Ishikawa (cell line): Measurements from ENCODE around the gene AK9.

ENCODE experiments used
- CEBPB ChIP-seq: IDR thresholded peaks from 2 replicates; pipeline ENCODE4 v1.6.1; 2012
- EP300 ChIP-seq: IDR thresholded peaks from 2 replicates; pipeline ENCODE4 v1.6.1; 2012; ENCODE audit warnings: borderline replicate concordance
- FOXM1 ChIP-seq: IDR thresholded peaks from 2 replicates; pipeline ENCODE4 v1.6.1; 2012; ENCODE audit warnings: low read depth, borderline replicate concordance
- NFIC ChIP-seq: IDR thresholded peaks from 2 replicates; pipeline ENCODE4 v1.6.1; 2012
- TAF1 ChIP-seq: IDR thresholded peaks from 2 replicates; pipeline ENCODE4 v1.6.1; 2012; ENCODE audit warnings: low read depth, mild to moderate bottlenecking
- TEAD4 ChIP-seq: IDR thresholded peaks from 2 replicates; pipeline ENCODE4 v1.6.1; 2012
- YY1 ChIP-seq: IDR thresholded peaks from 2 replicates; pipeline ENCODE4 v1.6.1; 2012; ENCODE audit warnings: low read depth
- TF ChIP-seq, protein P1 (sequence below): IDR thresholded peaks from 2 replicates; pipeline ENCODE4 v1.6.1; 2012; ENCODE audit warnings: low read depth, mild to moderate bottlenecking

DNA sequence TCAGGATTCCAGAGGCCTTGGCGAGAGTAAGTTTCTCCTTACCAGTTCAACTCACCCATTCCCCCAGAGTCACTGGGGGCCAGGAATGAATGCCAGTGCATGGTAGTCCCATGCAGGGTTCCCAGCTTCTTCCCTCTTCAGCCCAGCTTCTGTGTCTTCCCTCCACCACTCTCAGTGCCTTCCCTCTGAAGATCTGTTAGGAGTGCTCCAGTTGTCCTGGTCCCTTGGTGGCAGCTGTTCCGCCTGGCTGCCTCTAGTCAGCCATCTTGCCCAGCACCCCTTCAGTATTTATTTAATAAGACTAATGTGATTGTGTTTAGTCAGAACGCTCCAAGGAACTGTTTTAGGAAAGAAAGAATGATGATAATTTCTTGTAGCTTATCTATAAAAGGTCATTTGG, 23.2 kb upstream of the AK9 start:
- TF ChIP-seq EP300 (no peak), TEAD4 (no peak), FOXM1 (no peak), NFIC (no peak), TAF1 (no peak), CEBPB (no peak), YY1 (no peak)
- TF ChIP-seq, protein P1, sequence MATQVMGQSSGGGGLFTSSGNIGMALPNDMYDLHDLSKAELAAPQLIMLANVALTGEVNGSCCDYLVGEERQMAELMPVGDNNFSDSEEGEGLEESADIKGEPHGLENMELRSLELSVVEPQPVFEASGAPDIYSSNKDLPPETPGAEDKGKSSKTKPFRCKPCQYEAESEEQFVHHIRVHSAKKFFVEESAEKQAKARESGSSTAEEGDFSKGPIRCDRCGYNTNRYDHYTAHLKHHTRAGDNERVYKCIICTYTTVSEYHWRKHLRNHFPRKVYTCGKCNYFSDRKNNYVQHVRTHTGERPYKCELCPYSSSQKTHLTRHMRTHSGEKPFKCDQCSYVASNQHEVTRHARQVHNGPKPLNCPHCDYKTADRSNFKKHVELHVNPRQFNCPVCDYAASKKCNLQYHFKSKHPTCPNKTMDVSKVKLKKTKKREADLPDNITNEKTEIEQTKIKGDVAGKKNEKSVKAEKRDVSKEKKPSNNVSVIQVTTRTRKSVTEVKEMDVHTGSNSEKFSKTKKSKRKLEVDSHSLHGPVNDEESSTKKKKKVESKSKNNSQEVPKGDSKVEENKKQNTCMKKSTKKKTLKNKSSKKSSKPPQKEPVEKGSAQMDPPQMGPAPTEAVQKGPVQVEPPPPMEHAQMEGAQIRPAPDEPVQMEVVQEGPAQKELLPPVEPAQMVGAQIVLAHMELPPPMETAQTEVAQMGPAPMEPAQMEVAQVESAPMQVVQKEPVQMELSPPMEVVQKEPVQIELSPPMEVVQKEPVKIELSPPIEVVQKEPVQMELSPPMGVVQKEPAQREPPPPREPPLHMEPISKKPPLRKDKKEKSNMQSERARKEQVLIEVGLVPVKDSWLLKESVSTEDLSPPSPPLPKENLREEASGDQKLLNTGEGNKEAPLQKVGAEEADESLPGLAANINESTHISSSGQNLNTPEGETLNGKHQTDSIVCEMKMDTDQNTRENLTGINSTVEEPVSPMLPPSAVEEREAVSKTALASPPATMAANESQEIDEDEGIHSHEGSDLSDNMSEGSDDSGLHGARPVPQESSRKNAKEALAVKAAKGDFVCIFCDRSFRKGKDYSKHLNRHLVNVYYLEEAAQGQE: no peak
